GM19328 (cell line): Measurements from ENCODE around the gene ART3.
A peak's percentile ranks its signal among the peaks of the same experiment; 100 is the strongest.

Source experiments
- ATAC-seq: cut with Tn5 transposase; IDR thresholded peaks from one replicate; pipeline ENCODE4 v1.9.1; 2021; ENCODE audit warnings: mild to moderate bottlenecking, moderate library complexity; ENCODE audit not compliant: unreplicated experiment

ART3 gene

DNA sequence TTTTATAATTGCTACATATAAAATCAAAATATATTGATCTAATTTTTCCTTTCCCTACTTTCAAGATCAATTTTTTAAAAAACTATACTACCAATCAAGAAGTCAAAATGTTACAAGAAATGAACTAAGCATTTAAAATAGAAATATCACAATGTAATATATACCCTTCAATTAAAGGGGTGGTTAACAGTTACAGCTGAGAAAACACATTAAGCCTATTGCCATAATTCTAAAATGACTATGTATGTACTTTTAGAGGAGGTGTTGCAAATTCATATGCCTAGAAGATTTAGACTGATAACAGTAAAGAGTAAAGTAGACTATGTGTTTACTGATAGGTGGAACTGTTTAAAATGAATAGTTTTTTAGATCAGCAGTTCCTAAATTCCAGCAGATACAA lies 70.0 kb downstream of the ART3 start:
- ATAC-seq, result no peak

GRCh38 chr4:76147454-76148141 lies 73.1 kb downstream of the ART3 start:
- ATAC-seq, result peak; percentile 28

DNA sequence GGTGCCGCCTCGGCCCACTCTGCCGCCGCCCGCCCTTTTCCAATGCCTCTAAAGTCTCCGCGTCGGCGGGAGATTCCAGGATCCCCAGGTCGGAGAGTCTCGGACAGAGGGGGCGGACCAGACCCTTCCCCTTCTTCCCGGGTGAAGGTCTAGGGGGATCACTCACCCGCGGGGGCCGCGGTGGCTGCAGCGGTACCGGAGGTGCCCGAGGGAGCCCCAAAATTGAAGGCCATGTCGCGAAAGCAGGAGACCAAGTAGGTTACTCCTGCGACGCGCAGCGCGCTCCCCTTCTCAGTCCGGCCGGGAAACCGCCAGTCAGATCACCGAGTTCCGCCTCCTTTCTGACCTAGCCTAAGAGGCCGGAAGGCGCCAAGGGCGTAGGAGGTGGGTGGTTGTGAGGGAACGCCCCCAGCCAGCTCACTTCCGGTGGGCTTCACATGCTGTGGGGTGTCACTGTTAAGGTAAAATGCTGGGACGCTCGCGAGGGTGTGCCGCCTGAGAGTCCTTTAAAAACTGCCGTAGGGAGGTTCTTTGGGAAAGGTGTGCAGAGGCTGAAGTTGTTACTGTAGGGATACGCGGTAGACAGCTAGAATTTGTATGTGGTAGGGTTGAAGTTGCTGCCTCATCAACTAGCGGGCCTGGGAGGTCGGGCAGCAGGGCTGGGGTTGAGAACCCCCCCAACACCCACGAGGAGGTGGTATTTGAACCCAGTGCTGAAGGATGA lies 73.8 kb downstream of the ART3 start, which contains the start of gene NUP54:
TSS of gene NUP54 (minus strand) at position 256 of the 724 bp plus-strand sequence. CDS start at position 233, 23 bp downstream.
- peak; percentile 98 for ATAC-seq

DNA sequence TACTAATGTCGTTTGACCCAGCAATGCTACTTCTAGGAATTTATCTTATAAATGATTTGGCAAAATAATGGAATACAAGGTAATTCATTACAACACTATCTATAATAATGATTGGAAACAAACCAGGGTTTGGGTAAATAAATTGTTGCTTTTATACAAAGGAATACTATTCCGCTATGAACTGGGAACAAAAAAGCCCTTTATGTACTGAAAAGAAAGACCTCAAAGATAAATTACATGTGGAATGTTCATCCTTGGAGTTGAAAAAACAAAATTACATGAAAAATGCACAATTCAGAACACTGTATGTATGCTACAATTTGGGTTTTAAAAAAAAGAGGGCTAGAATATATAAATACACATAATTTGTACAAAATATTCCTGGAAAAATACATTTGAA lies 78.8 kb downstream of the ART3 start:
- ATAC-seq, result no peak

GRCh38 chr4:76155979-76156378 lies 81.5 kb downstream of the ART3 start:
- ATAC-seq, result no peak

GRCh38 chr4:76156635-76157034 lies 82.1 kb downstream of the ART3 start:
- no peak for ATAC-seq

GRCh38 chr4:76160355-76160754 lies 85.8 kb downstream of the ART3 start:
- ATAC-seq, result no peak
